C1 segment of cervical spinal cord (tissue), 14 donors: ENCODE data around the gene SLC25A27.

Source experiments
- DNase-seq, 14 donors: peaks; one replicate each; lab custom pipeline; 2025; lab: John Stamatoyannopoulos, UW

Gene SLC25A27

DNA sequence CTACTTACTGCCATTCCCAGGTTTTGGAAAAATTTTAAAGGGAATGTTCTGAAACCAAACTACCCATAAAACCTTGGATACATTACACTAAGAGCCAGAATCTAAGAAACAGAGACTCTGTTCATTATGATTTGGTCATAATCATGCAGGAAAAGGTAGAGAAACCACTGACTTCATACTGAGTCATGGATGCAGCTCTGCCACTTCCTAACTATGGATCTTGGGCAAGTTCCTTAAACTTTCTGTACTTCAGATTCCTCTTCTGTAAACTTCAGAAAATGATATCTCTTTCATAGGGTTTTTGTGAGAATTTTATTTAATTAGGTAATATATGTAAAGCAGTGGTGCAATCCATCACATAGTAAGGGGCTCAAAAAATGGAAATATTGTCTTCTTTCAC lies 62.4 kb downstream of the SLC25A27 start:
- no peak for DNase-seq

DNA sequence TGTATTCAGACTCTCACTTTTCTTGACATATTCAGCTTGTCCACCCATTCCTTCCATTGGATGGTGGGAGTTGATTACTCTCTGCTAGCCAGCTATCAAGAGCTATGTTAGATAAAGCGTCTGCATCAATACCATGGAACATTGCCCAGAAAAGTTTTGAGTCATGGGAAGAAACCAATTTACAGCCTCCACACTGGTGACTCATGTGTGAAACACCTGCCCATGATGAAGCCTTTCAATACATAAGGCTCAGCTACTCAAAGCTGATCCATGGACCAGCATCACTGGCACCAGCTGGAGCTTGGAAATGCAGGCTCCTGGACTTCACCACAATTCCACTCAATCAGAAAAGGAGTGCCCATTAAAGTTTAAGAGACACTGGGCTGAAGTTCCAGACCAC lies 66.3 kb downstream of the SLC25A27 start:
- no peak for DNase-seq

- no peak for DNase-seq
These were observed 67.6 kb downstream of the SLC25A27 start for GRCh38 chr6:46720401-46720800.
